HG03060 (cell line): ENCODE results near the gene PDE8A.

Experiments
- ATAC-seq: cut with Tn5 transposase; IDR thresholded peaks from one replicate; pipeline ENCODE4 v1.9.1; 2021; ENCODE audit warnings: low read depth, moderate number of reproducible peaks; ENCODE audit not compliant: unreplicated experiment

The PDE8A gene

DNA sequence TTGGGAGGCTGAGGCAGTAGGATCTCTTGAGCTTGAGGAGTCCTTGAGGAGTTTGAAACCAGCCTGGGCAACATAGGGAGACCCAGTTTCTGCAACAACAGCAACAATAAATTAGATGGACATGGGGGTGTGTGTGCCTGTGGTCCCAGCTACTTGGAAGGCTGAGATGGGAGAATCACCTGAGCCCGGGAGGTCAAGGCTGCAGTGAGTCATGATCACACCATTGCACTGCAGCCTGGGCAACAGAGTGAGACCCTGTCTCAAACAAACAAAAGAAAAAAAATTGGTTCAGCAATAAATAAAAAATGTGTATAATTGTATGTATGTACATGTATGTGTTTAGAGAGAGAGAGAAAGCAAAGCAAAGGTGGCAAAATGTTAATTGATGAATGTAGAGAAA lies 83.1 kb downstream of the PDE8A start:
- ATAC-seq, result no peak

DNA sequence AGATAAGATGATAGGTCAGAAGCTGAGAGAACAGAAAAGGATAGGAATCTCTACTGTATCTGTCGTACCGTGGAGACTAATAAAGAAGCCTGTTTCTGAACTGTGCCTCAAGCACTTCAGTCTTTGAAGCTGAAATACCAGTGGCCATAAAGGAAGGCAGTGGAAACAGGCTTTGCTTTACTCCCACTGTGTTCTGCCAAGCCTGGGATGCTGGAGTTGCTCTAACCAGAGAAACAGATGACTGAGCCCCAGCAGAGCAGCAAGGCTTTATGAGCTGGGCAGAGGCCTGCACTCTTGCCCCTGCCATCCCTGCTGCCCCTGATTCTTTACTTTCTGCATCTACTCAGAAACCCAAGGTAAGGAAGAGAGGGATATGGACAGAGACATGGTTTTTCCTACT lies 89.4 kb downstream of the PDE8A start:
- no peak for ATAC-seq

DNA sequence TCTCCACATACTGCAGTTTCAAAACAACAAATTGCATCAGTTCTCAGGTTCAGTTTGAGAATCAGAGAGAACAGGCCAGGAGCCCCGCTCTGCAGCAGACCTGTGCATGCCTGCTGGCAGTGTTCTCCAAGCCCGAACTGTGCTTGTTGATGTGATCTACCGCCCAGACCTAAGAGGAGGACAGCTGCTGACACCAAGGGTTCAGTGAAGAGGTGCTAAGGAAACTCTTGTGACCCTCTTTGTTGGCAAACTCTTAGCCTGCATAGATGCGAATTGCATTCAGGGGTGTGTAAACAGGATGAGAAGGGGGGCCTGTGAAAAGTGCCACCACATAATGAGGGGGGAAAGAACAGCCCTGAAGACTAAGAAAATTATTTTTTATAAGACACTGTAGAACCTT lies 89.8 kb downstream of the PDE8A start:
- ATAC-seq, result no peak

DNA sequence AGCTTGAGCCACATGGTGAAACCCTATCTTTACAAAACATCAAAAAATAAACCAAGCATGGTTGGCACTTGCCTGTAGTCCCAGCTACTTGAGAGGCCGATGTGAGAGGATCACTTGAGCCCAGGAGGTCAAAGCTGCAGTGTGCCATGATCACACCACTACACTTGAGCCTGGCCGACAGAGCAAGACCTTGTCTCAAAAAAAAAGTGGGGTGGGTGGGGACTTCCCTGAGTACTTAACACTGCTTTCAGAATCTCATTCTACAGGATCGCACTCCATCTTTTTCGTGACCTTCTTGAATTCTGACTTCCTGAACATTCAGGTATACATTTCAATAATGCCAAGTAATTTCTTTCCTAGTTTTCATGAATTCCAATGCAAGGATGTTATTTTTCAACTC lies 91.3 kb downstream of the PDE8A start:
- ATAC-seq, result no peak

DNA sequence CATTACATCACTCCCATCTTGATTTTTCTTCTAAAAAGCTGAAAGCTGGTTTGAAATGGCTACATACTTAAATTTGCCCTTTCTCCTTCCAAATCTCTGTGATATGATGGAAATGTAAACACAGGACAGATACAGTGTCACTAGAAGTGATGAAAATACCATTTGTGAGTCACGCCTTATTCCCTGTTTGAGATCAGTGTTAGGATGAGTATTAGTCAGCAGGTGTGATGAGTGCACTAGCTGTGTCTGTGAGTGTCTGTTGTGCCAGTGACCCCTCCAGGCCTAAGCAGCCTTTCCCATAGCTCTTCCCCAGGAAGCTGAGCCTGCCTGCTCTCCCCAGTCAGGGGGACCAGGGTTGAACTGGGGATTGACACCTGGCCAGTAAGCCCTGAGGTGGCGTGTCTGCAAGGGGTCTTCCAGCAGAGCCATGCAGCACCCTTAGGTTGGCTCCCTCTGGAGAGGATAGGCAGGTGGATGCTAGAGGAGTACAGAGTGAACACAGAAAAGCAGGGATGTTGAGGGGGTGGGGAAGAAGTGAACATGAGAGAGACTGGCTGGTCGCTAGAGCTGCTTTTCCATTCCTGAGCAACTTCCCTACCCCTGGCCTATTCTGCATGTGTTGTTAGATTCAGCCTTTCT lies 92.0 kb downstream of the PDE8A start:
- ATAC-seq, result no peak

DNA sequence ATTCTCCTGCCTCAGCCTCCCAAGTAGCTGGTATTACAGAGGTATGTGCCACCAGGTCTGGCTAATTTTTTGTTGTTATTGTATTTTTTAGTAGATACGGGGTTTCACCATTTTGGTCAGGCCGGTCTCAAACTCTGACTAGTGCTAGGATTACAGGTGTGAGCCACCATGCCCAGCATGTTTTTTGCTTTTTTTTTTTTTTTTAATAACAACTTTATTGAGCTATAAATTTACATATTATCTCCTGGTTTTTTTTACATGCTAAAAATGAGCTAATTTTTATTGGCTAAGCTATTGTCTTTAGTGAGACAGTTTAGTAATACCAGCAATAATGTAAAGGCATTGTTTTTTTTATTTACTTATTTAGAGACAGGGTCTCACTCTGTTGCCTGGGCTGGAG lies 105.2 kb downstream of the PDE8A start:
- no peak for ATAC-seq

DNA sequence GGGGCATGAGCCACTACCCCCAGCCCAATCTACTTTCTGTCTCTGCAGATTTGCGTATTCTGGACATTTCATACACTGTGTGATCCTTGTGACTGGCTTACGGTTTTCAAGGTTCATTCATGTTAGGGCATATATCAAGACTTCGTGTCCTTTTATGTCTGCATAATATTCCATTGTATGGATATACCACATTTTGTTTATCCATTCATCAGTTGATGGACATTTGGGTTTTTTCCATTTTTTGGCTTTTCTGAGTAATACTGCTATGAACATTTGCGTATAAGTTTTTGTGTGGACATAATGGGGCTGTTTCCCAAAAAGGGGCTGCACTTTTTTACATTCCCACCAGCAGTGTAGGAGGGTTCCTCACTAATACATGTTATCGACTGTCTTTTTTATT lies 106.6 kb downstream of the PDE8A start:
- no peak for ATAC-seq

DNA sequence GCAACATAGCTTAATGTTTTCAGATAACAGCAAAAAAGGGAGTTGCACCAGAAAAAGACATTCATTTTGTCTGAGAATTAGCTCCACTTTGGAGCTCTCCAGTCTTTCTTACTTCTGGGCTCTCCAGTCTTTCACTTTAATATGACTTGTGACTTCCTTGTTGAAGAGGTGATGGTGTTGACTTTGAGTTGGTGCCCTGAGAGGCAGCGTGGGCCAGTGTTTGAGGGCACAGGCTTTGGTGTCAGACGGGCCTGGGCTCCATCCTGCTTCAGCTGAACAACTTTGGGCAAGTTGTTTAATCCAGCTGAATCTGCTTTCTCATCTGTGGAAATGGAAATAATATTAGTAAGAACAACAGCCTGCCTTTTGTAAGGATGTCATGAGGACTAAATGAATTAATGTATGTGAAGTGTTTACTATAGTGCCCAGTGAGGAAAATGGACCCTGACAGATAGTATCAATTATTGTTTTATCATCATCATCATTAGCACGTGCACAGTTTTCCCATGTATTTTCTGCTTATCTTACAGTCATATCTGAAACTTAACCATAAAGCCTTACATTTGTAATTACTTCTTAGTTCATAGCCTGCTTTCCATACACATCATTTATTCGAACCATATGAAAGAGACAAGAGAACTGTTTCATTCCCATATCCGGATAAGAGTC lies 108.4 kb downstream of the PDE8A start:
- ATAC-seq, result no peak

DNA sequence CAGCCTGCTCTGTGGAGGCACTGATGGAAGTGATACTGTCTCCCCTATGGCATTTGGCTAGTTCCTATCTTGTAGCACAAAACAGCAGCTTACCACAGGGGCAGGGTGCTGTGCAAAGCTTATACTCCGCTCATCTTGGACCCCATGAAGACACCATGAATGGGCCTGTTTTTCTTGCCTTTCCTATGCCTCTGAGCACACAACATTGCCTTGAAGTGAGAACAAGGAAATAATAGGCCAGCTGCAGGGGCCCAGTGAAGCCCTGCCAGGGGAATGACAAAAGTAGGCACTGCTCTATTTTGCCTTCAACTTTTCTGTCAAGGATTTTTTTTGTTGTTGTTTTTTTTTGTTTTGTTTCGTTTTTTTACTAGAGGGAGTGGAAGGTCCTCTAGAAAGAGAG lies 110.3 kb downstream of the PDE8A start:
- ATAC-seq, result no peak

DNA sequence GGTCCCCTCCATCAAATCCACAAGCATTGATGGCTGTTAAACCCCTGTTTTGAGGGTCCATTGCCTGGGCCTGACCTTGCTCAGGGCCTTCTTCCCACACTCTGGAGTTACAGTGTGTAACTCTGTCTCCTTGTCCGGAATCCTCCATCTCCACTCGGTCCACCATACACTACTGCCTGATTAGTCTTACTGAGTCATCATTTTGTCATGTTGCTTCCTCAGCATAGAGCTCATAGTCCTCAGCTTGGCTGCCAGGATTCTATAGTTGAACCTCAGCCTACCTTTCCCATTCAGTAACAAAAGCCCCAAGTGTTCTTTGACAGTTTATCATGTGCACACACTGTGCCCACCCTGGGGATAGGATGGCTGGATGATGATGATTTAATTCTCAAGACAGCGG lies 113.0 kb downstream of the PDE8A start:
- no peak for ATAC-seq

DNA sequence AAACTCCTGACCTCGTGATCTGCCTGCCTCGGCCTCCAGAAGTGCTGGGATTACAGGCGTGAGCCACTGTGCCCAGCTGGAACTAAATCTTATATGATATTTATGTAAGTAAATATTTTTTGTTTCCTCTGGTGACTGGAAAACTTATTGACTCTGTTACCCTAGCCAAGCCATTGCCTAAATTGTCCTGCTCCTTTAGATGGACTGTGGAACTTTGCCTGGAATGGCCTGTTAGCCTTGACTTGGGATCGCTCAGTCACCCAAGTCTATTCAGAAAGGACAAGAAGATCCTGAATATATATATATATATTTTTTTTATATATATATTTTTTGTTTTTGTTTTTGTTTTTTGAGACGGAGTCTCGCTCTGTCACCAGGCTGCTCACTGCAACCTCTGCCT lies 113.9 kb downstream of the PDE8A start:
- ATAC-seq, result no peak

DNA sequence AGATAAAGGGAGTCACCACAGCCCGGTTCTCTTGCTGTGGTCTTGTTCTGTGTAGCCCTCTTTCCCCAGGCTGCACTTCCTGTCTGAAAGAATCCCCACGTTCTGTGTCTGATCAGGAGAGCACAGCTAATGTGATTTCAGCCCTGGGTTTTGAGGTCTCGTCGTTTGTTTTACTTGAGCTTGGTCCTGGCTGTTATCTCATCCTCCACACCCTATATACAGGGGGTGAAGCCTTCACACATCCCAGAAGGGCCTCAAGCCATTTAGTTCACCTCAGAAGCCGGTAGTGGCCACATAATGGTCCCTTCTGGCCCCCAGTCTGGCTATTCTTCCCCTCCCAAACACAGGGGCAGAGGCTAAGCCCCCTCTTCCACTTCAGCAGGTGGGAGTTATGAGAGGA lies 115.6 kb downstream of the PDE8A start:
- ATAC-seq, result no peak

DNA sequence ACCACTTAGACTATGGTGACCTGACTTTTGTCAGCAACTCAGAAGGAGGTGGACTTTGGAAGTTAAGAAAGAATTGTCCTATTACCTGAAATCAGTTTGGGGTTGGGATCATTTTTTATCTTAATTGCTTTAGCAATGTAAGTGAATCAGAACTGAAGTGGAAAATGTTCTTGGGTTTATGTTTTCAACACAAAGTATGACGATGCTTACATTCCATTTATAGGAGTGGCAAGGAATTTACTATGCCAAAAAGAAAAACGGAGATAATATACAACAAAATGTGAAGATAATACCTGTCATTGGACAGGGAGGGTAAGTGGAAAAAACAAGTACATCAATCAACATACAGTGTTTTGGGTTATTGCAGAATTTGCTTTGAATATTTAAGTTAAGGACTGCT lies 116.1 kb downstream of the PDE8A start:
- no peak for ATAC-seq

DNA sequence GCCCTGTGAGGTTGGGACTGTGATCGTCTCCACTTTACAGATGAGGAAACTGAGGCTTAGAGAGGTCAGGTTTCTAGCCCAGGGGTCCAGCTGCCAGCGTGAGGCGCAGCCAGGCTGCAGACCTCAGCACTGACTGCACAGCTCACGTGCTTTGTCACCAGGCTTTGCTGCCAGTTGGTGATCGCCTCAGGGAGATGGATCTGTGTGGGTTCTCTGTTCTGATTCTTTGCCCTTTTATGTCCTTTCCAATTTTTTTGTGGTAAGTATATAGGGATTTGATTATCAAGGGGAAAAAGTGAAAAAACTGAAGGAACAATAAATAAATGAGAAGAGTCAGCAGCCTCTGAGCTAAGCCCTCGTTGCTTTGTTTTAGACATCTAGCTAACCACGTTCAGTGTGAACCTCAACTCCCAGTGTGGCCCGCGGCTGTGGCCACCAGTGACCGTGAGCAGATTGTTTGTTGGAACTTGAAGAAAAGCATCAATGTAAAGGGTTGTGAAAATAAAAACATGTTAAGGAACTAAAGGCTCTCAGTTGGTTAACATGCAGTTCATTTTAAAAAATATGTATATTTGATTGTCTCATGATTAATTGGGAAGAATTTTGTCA lies 117.6 kb downstream of the PDE8A start:
- ATAC-seq, result no peak

DNA sequence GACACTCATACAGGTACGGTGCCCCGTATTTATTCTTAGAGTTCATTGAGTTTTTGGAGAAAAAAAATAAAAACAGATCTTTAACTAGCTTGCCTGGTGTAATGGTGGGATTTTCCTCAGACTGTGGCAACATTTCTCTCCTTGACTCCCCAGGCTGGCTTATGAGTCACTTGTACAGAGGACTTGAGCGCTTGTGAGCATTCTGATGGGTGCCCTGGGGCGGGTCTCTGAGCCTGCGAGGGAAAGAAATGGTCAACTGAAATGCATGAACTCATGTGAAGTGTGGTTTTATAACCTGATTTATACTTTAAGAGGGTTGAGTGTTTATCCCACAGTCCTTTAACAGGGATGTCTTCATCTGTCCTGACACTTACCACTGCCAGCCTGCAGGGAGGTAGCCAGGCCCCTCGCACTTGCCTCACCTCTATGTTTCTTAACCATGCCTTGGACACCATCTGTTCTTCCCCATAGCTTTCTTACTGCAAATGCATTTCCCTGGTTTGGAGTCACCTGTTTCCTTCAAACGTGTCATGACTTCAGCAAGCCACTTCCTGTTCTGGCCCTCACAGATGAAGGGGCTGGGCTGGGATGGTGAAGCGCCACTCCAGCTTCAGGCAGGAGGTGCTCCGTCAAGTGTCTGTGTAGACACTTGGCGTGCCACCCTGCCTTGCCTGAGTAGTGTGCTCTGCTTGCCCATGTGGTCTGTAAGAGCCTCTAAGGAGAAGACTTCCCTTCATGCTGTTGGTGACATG lies 118.7 kb downstream of the PDE8A start:
- no peak for ATAC-seq

DNA sequence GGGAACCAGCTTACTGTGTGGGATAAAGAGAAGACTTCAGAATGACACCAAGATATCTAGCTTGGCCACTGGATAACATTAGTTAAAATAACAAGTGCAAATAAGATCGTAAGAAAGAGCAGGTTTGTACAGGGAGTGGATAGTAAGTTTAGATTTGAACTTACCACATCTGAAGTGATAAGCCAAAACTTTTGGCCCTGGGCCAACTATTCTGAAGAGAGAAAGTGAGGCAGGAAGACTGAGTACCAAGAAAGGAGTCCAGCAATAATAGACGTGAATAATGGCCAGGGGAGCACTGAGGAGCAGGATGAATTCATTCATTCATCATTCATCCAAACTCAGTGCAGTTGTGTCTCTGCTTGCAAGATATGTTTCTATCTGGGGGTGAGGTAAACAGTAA lies 122.9 kb downstream of the PDE8A start:
- no peak for ATAC-seq

DNA sequence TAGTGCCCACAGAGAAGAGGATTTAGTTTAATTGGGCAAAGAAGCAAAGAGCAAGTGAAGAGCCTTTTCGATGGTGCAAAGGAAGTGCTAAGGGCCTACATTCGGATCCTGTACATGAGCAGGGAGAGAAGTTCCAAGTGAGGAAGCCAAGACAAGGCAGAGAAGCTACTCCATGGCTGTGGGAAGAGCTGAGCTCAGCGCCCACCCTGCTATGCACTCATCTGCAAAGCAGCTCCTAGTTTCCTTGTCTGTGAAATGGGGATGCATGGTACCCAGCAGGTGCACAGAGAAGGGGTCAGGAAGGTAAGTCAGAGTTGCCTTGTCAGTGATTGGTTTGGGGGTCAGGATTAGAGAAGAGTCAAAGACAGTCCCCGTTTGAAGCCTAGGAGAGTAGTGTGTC lies 126.5 kb downstream of the PDE8A start:
- no peak for ATAC-seq

DNA sequence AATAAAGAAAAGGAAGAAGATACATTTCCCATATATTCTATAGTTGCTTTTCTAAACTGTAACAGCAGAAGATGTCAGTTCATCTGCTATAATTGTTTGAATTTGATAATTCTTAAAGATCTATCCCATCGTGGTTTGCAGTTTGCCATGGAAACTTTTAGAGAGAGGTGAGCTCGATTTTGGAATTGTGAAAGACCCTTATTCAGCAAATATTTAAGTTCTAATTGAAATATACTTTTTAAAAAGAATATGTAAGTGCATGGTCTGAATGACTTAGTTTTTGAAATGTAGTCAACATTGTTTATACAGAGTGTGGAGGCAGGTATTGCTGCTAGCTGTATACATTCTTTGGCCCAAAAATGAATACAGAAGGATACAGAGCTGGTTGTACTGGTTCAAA lies 127.7 kb downstream of the PDE8A start:
- no peak for ATAC-seq

DNA sequence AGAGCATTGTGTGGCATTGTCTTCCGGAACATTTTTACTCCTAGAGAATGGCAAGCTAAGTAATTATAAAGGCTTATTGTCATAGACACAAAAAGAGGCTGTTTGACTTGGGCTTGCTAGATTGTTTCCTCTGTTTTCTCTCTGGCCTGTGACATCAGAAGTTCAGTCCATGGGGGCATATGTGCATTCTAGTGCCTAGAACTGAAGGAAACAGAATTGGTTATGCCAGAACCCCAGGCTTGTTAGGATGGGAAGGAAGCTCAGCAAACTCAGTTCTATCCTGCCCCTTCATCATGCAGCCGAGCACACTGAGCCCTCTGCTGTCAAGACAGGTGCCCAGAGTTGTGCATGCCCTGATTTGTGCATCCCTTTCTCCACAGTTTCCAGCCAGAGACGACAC lies 131.3 kb downstream of the PDE8A start:
- ATAC-seq, result no peak

DNA sequence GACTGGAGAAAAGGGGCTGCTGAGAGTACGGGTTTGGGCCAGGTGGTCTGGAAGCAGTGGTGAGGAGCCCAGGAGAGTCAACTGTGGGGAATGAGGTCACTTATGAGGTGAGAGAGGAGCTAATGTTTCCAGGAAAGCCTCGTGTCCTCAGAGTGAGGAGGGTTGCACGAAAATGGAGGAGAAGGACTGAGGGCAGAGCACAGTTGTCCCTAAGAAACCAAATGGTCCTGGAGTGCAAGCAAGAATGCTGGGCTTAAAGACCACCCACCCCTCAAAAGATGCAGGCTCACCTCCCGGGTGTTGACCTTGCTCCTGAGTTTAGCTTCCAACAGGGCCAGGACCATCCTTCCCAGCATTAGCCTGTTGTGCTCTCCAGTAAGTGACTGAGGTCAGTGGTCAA lies 133.2 kb downstream of the PDE8A start:
- ATAC-seq, result no peak

DNA sequence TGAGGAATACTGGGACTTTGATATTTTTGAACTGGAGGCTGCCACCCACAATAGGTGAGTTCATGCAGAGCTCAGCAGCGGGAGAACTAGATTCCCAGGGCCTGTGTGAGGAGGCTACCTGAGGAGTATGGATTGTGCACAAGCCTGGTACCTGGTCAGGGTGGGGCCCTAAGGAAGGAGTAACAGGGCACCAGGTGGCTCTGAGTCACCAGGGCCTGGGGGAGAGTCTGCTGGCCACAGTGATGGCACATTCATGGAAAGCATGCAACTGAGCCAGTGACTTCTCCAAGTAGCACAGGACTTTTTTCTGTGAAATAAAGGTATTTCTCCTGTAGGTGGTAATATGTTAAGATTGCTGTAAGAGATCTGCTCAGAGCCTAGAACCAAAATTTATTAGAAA lies 134.4 kb downstream of the PDE8A start:
- ATAC-seq, result no peak

DNA sequence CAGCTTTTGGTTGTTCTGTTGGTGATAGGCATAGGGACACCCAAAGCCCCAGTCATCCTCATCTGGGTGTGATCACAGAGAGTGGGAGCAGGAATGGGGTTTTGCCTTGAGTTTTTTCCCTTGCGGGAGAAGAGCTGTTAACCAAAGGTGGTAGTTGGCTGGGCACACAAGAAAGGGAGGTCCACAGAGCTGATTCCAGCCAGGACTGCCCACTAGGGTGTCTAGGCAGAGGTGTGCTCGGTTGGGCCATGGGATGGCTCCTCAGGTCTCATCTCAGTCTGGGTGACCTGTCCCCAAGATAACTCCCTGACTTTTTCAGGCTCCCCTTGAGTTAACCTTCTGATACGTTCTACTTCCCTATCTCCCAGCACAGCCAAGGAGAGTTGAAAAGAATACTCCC lies 134.8 kb downstream of the PDE8A start:
- ATAC-seq, result no peak
